HCT116 (cell line): ENCODE results near the gene PPP1R3C.

Experiments used
- CBX3 ChIP-seq: IDR thresholded peaks from 2 replicates; pipeline ENCODE4 v1.6.1; 2012; ENCODE audit warnings: low read depth
- CTCF ChIP-seq, 3 experiments: fragments of 200-600 bp in 1 of 3; sonication (generic) in 1 of 3; IDR thresholded peaks in 2 of 3; conservative IDR thresholded peaks in 1 of 3; 2 replicates each; pipeline ENCODE4 v1.5.1; 2012 to 2017; ENCODE audit warnings: low read depth in 2 of 3, low read length in 2 of 3, antibody characterized with exemption in 1 of 3, borderline replicate concordance in 1 of 3, control low read depth in 1 of 3, mild to moderate bottlenecking in 1 of 3, mixed read lengths in 1 of 3, mixed run types in 1 of 3, moderate library complexity in 1 of 3; ENCODE audit not compliant: insufficient read depth in 1 of 3
- EZH2 ChIP-seq: fragments of 200-600 bp; sonication (generic); IDR thresholded peaks from 2 replicates; pipeline ENCODE4 v1.6.1; 2017; ENCODE audit warnings: antibody characterized with exemption, mixed run types
- EZH2phosphoT487 ChIP-seq: fragments of 200-600 bp; IDR thresholded peaks from 2 replicates; pipeline ENCODE4 v1.6.1; 2018; ENCODE audit warnings: antibody characterized with exemption, borderline replicate concordance
- MAX ChIP-seq: IDR thresholded peaks from 2 replicates; pipeline ENCODE4 v1.6.1; 2012
- POLR2A ChIP-seq: IDR thresholded peaks from 2 replicates; pipeline ENCODE4 v1.7.0; 2011; ENCODE audit warnings: borderline replicate concordance; ENCODE audit not compliant: insufficient read depth, insufficient read length; ENCODE audit errors: extremely low read depth
- POLR2AphosphoS5 ChIP-seq: IDR thresholded peaks from 2 replicates; pipeline ENCODE4 v1.6.1; 2011; ENCODE audit warnings: mild to moderate bottlenecking, low read depth, low read length, moderate library complexity
- SP1 ChIP-seq: IDR thresholded peaks from 2 replicates; pipeline ENCODE4 v1.6.1; 2012; ENCODE audit warnings: low read depth
- YY1 ChIP-seq: IDR thresholded peaks from 2 replicates; pipeline ENCODE4 v1.6.1; 2011; ENCODE audit warnings: low read length, low read depth, moderate library complexity, mild to moderate bottlenecking; ENCODE audit not compliant: insufficient replicate concordance; ENCODE audit errors: extremely low read depth
- ZNF274 ChIP-seq: fragments of 200-500 bp; sonication (Bioruptor generic); IDR thresholded peaks from 2 replicates; pipeline ENCODE4 v1.6.1; 2014; ENCODE audit warnings: mild to moderate bottlenecking, low read depth, low read length, inconsistent platforms

GRCh38 chr10:91610919-91611318 is 22.0 kb downstream of the PPP1R3C start:
- TF ChIP-seq EZH2 (no peak), CTCF (IDR thresholded peaks at IDR 0.05 in 2 of 3, conservative IDR thresholded peaks at IDR 0.05 in 1 of 3; ENCODE audit: borderline replicate concordance in 1 of 3, insufficient read depth in 1 of 3, low read depth in 2 of 3, low read length in 2 of 3) (no peak), POLR2AphosphoS5 (no peak), SP1 (no peak), CBX3 (no peak), POLR2A (no peak), ZNF274 (no peak), MAX (no peak), YY1 (no peak), EZH2phosphoT487 (no peak)
